GM12872 (cell line): ENCODE results near the gene LMTK2.

ENCODE experiments used
- TF ChIP-seq, protein P1 (sequence below): IDR thresholded peaks from 3 replicates; pipeline ENCODE4 v1.5.1; 2011; ENCODE audit warnings: low read depth, mild to moderate bottlenecking, low read length, moderate library complexity; ENCODE audit not compliant: insufficient read depth

LMTK2 gene

DNA sequence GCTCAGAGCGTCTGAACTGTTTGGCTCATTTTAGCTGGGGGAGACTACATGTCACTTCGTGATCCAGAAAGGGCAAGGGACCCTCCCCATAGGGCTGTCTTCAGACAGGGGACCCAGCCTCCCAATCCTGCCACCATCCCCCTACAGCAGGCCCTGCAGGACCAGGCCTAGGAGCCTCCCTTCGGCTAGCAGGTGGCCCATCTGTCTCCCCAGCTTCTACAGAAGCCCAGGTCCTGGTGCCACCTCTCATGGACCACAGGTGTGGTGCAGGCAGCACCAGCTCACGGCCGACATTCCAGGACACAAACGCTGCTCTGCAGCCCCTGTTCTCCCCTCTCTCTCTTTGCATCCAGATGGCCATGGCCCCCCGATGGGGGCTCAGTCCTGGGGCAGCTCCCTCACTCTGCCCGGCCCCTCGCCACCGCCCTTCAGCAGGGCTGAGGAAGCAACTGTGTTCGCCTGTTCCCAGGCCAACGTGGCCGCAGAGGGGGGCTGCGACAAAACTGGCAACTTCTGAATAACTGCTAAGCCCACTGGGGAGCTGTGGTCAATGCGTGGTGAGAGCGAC is 135.1 kb downstream of the LMTK2 start:
- TF ChIP-seq, protein P1, sequence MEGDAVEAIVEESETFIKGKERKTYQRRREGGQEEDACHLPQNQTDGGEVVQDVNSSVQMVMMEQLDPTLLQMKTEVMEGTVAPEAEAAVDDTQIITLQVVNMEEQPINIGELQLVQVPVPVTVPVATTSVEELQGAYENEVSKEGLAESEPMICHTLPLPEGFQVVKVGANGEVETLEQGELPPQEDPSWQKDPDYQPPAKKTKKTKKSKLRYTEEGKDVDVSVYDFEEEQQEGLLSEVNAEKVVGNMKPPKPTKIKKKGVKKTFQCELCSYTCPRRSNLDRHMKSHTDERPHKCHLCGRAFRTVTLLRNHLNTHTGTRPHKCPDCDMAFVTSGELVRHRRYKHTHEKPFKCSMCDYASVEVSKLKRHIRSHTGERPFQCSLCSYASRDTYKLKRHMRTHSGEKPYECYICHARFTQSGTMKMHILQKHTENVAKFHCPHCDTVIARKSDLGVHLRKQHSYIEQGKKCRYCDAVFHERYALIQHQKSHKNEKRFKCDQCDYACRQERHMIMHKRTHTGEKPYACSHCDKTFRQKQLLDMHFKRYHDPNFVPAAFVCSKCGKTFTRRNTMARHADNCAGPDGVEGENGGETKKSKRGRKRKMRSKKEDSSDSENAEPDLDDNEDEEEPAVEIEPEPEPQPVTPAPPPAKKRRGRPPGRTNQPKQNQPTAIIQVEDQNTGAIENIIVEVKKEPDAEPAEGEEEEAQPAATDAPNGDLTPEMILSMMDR, result no peak

- TF ChIP-seq, protein P1, result no peak
These were observed 135.7 kb downstream of the LMTK2 start for GRCh38 chr7:98242342-98242741.

GRCh38 chr7:98242934-98243333 is 136.3 kb downstream of the LMTK2 start:
- TF ChIP-seq, protein P1, result no peak

DNA sequence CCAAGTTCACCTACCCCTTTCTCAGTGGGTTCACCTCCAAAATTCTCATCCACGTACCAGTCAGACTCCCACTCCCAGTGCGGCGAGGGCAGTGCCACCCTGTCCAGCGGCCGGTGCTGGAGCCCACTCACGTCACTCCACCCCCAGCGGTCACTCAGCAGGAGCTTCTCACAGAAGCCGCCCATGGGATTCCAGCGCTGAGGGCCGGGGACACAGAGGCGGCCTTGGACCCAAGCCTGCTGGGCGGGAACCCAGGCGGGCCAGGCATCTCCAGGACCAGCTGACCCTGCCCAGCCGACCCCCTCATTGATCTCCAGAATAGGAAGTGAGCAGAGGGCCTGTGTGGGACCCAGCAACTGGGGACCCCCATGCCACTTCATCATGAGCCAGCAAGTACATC is 138.2 kb downstream of the LMTK2 start:
- TF ChIP-seq, protein P1, result no peak

DNA sequence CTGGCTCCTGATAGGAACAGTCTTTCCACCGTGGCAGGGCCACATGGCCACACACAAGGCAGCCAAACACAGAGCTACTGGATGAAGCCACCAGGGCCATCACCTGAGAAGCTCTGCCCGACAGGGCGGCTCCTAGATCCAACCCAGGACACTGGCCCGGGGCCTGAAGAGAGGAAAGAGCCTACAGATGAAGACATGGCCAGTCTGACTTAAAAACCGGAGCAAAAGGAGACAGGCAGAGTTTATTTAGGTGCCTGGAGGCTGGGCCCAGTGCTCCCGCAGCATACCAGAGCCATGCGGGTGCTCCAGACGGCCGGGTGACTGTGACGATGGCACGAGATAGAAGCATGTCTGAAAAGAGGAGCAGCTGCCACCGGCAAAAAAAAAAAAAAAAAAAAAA is 141.5 kb downstream of the LMTK2 start:
- TF ChIP-seq, protein P1, result no peak

DNA sequence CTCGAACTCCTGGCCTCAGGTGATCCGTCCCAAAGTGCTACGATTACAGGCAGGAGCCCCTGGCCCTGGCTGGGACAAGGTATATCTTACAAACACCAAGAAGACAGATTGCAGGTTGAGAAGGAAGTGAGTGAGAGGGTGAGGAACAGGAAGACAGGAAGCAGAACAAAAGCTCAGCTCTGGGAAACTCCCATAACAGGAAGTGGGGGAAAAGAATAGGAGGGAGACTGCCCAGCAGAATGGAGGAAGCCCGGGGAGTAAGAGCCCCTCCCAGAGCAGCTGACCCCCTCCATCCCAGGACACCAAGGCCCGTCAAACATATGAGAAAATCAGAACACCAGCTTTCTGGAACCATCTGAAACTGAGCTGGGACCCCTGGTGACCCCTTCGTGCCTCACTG is 142.4 kb downstream of the LMTK2 start:
- TF ChIP-seq, protein P1, result no peak

DNA sequence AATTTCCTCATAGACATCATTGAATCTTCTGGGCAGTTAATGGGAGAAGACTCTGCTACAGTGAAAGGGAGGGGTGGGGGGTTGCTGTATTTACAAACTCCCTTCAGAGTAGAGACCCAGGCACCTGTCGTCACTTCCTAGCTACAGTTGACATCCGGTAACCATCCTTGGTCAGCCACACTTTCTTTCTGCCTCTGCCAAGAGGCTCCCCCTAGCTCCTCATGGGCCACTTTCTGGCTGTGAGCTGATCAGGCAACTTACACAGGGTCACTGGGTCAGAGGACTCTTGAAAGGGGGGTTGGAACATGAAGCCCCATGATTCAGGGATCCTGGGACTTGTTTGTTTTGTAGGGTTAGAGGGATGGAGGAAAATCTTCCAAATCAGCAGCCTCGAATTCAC is 144.1 kb downstream of the LMTK2 start:
- TF ChIP-seq, protein P1, result no peak
